Activated naive CD8-positive, alpha-beta T cell treated with anti-CD3 and anti-CD28 coated beads for 36 hours (primary cell): ENCODE data around the gene GRID1. TPM values are rescaled to one million over a fixed set of nuclear protein-coding genes. Genes with fewer than 3 reads are reported as not detected.

Experiments used
- DNase-seq: peaks from one replicate; pipeline ENCODE4 v3.0.0; 2021
- H3K27ac Mint-ChIP-seq: one replicate; pipeline ENCODE4 v1.8.0; 2022; ENCODE audit warnings: mild to moderate bottlenecking, moderate library complexity, mixed read lengths
- H3K27me3 Mint-ChIP-seq: one replicate; pipeline ENCODE4 v1.8.0; 2022; ENCODE audit warnings: mild to moderate bottlenecking, mixed read lengths
- H3K36me3 Mint-ChIP-seq: one replicate; pipeline ENCODE4 v1.8.0; 2021; ENCODE audit warnings: mild to moderate bottlenecking, mixed read lengths
- H3K4me1 Mint-ChIP-seq: one replicate; pipeline ENCODE4 v1.8.0; 2021; ENCODE audit warnings: mixed read lengths
- H3K4me3 Mint-ChIP-seq: one replicate; pipeline ENCODE4 v1.8.0; 2022; ENCODE audit warnings: mild to moderate bottlenecking, moderate library complexity, mixed read lengths
- H3K9me3 Mint-ChIP-seq: one replicate; pipeline ENCODE4 v1.8.0; 2022; ENCODE audit warnings: mixed read lengths
- total RNA-seq, 2 experiments: library from RNA; stranded (reverse); gene quantifications; one replicate each; pipeline ENCODE4 v1.2.3, GENCODE V29; 2021

GRID1 gene
- total RNA-seq, 2 experiments from 2014 or later, result not detected

GRCh38 chr10:86333826-86334487 lies 32.6 kb downstream of the GRID1 start:
- Mint-ChIP-seq H3K27me3 (no peaks in the 10 kb centered on the region), H3K36me3 (no peaks in the 10 kb centered on the region), H3K4me1 (no peaks in the 10 kb centered on the region), H3K27ac (no peak overlapping the region), H3K4me3 (no peak overlapping the region), H3K9me3 (no peaks in the 10 kb centered on the region)
- no peak for DNase-seq

GRCh38 chr10:86331861-86332260 lies 34.7 kb downstream of the GRID1 start:
- H3K27ac Mint-ChIP-seq, result no peak overlapping the region
- DNase-seq, result no peak
- no peaks in the 10 kb centered on the region for H3K36me3 Mint-ChIP-seq
- H3K4me1 Mint-ChIP-seq, result no peaks in the 10 kb centered on the region
- H3K4me3 Mint-ChIP-seq, result no peak overlapping the region
- no peaks in the 10 kb centered on the region for H3K9me3 Mint-ChIP-seq
- H3K27me3 Mint-ChIP-seq, result no peaks in the 10 kb centered on the region

GRCh38 chr10:86330778-86331763 lies 35.5 kb downstream of the GRID1 start:
- DNase-seq, result no peak
- no peaks in the 10 kb centered on the region for H3K4me1 Mint-ChIP-seq
- no peaks in the 10 kb centered on the region for H3K9me3 Mint-ChIP-seq
- no peak overlapping the region for H3K27ac Mint-ChIP-seq
- H3K27me3 Mint-ChIP-seq, result no peaks in the 10 kb centered on the region
- no peak overlapping the region for H3K4me3 Mint-ChIP-seq
- H3K36me3 Mint-ChIP-seq, result no peaks in the 10 kb centered on the region

GRCh38 chr10:86329896-86330680 lies 36.5 kb downstream of the GRID1 start:
- Mint-ChIP-seq H3K36me3 (no peaks in the 10 kb centered on the region), H3K4me3 (no peak overlapping the region), H3K9me3 (no peaks in the 10 kb centered on the region), H3K27me3 (no peaks in the 10 kb centered on the region), H3K4me1 (no peaks in the 10 kb centered on the region), H3K27ac (no peak overlapping the region)
- no peak for DNase-seq

GRCh38 chr10:86329093-86329710 lies 37.4 kb downstream of the GRID1 start:
- Mint-ChIP-seq H3K4me1 (no peaks in the 10 kb centered on the region), H3K27ac (no peak overlapping the region), H3K36me3 (no peaks in the 10 kb centered on the region), H3K27me3 (peaks cover 3% of the 10 kb centered on the region), H3K4me3 (no peak overlapping the region), H3K9me3 (no peaks in the 10 kb centered on the region)
- no peak for DNase-seq

- H3K4me1 Mint-ChIP-seq, result no peaks in the 10 kb centered on the region
- no peaks in the 10 kb centered on the region for H3K9me3 Mint-ChIP-seq
- peaks cover 3% of the 10 kb centered on the region for H3K27me3 Mint-ChIP-seq
- H3K36me3 Mint-ChIP-seq, result no peaks in the 10 kb centered on the region
- no peak overlapping the region for H3K27ac Mint-ChIP-seq
- no peak overlapping the region for H3K4me3 Mint-ChIP-seq
- no peak for DNase-seq
These were observed 38.5 kb downstream of the GRID1 start for GRCh38 chr10:86327954-86328725.

GRCh38 chr10:86325158-86325557 lies 41.4 kb downstream of the GRID1 start:
- no peak for DNase-seq
- Mint-ChIP-seq H3K36me3 (no peaks in the 10 kb centered on the region), H3K27ac (no peak overlapping the region), H3K4me3 (no peak overlapping the region), H3K27me3 (peaks cover 15% of the 10 kb centered on the region), H3K4me1 (no peaks in the 10 kb centered on the region), H3K9me3 (no peaks in the 10 kb centered on the region)

GRCh38 chr10:86321568-86321967 lies 45.0 kb downstream of the GRID1 start:
- no peak overlapping the region for H3K27ac Mint-ChIP-seq
- peaks cover 21% of the 10 kb centered on the region for H3K27me3 Mint-ChIP-seq
- H3K9me3 Mint-ChIP-seq, result no peaks in the 10 kb centered on the region
- H3K4me3 Mint-ChIP-seq, result no peak overlapping the region
- DNase-seq, result no peak
- H3K36me3 Mint-ChIP-seq, result no peaks in the 10 kb centered on the region
- no peaks in the 10 kb centered on the region for H3K4me1 Mint-ChIP-seq

GRCh38 chr10:86319676-86320075 lies 46.9 kb downstream of the GRID1 start:
- H3K27me3 Mint-ChIP-seq, result peaks cover 21% of the 10 kb centered on the region
- no peak overlapping the region for H3K27ac Mint-ChIP-seq
- H3K4me3 Mint-ChIP-seq, result no peak overlapping the region
- H3K4me1 Mint-ChIP-seq, result no peaks in the 10 kb centered on the region
- DNase-seq, result no peak
- H3K36me3 Mint-ChIP-seq, result no peaks in the 10 kb centered on the region
- no peaks in the 10 kb centered on the region for H3K9me3 Mint-ChIP-seq

- no peak for DNase-seq
- no peaks in the 10 kb centered on the region for H3K9me3 Mint-ChIP-seq
- no peak overlapping the region for H3K27ac Mint-ChIP-seq
- H3K36me3 Mint-ChIP-seq, result no peaks in the 10 kb centered on the region
- H3K27me3 Mint-ChIP-seq, result peaks cover 17% of the 10 kb centered on the region
- H3K4me1 Mint-ChIP-seq, result no peaks in the 10 kb centered on the region
- H3K4me3 Mint-ChIP-seq, result no peak overlapping the region
These were observed 48.5 kb downstream of the GRID1 start for GRCh38 chr10:86317949-86318725.

- Mint-ChIP-seq H3K27me3 (peaks cover 15% of the 10 kb centered on the region), H3K27ac (no peak overlapping the region), H3K4me1 (no peaks in the 10 kb centered on the region)
These were observed 49.6 kb downstream of the GRID1 start for GRCh38 chr10:86316990-86317389.

GRCh38 chr10:86316274-86316835 lies 50.2 kb downstream of the GRID1 start:
- Mint-ChIP-seq H3K27me3 (peaks cover 10% of the 10 kb centered on the region), H3K27ac (no peak overlapping the region), H3K4me1 (no peaks in the 10 kb centered on the region), H3K4me3 (no peak overlapping the region), H3K9me3 (no peaks in the 10 kb centered on the region), H3K36me3 (no peaks in the 10 kb centered on the region)
- DNase-seq, result no peak

More at GRCh38 chr10:86316990-86317389, 49.6 kb downstream of the GRID1 start:
- Mint-ChIP-seq H3K9me3 (no peaks in the 10 kb centered on the region), H3K4me3 (no peak overlapping the region), H3K36me3 (no peaks in the 10 kb centered on the region)
- no peak for DNase-seq

- no peak overlapping the region for H3K27ac Mint-ChIP-seq
- H3K4me3 Mint-ChIP-seq, result no peak overlapping the region
These were observed 51.0 kb downstream of the GRID1 start for GRCh38 chr10:86315549-86315942.

More at GRCh38 chr10:86315549-86315942, 51.0 kb downstream of the GRID1 start:
- no peak for DNase-seq
- H3K4me1 Mint-ChIP-seq, result no peaks in the 10 kb centered on the region
- peaks cover 10% of the 10 kb centered on the region for H3K27me3 Mint-ChIP-seq
- H3K36me3 Mint-ChIP-seq, result no peaks in the 10 kb centered on the region
- H3K9me3 Mint-ChIP-seq, result no peaks in the 10 kb centered on the region
